ENCODE results near the gene ZNF223.

DNA sequence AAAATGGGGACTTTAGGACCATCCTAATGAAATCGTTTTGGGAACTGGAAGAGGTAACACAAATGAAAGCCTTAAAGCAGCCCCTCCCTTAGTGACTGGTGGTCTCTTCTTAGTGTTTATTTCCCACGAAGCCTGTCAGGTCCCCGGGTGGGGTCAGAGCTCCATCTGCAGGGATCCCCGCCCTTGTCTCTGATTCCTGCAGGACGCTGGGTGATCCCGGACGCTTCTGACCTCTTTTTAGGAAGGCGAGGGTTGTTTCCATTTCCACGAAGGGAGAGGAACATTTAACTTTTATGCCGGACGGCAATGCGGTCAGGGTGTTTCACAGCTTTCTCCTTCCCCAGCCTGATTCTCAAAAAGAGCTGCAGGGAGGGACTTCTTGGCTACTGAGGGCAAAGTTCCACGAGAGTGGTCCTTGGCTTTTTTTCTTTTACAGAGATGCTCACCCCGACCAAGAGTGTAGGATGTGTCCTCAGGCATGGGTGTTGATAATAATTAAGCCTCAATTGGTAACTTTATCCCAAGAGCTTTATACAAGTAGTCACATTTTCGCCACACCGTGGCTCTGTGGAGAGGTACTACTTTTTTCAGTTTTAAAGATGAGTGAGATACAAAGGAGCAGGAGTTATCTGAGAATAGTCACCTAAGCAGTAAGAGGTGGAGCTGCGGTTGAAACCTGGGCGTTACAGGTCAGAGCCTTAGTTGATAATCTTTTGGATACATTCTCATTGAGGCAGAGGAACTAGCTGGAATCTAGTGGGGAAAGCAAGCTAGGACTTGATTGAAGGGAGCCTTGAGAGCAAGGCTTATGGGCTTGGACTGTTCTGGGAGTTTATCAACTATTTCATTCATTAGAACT, 20.9 kb downstream of the ZNF223 start:
- TF ChIP-seq CTCF (IDR thresholded peaks at IDR 0.05 in 4 of 5, conservative IDR thresholded peaks at IDR 0.05 in 1 of 5) (no peak), POLR2A (IDR thresholded peaks at IDR 0.05) (no peak)

All from gastrocnemius medialis (tissue), 4 donors.